Astrocyte (in vitro differentiated cells and primary cell): ENCODE results near the gene PCK1. TPM values are rescaled to one million over a fixed set of nuclear protein-coding genes. Genes with fewer than 3 reads are reported as not detected.
A peak's percentile ranks its signal among the peaks of the same experiment; 100 is the strongest.

ENCODE experiments used
- DNase-seq: peaks from one replicate; pipeline ENCODE4 v3.0.0-alpha.2; 2010; ENCODE audit warnings: low read depth
- FAIRE-seq: peaks from 2 replicates; lab custom pipeline; 2011; peaks lifted over from hg19 to GRCh38; lab: Jason Lieb, UNC
- H2AFZ ChIP-seq: 2 replicates; pipeline ENCODE4 v1.6.0; 2012; ENCODE audit warnings: low read depth, low read length, inconsistent platforms
- H3K27ac ChIP-seq: 2 replicates; pipeline ENCODE4 v1.5.1; 2011; ENCODE audit warnings: low read depth, low read length, inconsistent platforms
- H3K27me3 ChIP-seq: 2 replicates; pipeline ENCODE4 v1.6.0; 2011; ENCODE audit warnings: low read length, inconsistent platforms; ENCODE audit not compliant: insufficient read depth
- H3K36me3 ChIP-seq: 2 replicates; pipeline ENCODE4 v1.5.1; 2011; ENCODE audit warnings: low read length, inconsistent platforms; ENCODE audit not compliant: insufficient read depth
- H3K4me1 ChIP-seq: 2 replicates; pipeline ENCODE4 v1.5.1; 2011; ENCODE audit warnings: low read length, inconsistent platforms; ENCODE audit not compliant: insufficient read depth
- H3K4me2 ChIP-seq: 2 replicates; pipeline ENCODE4 v1.6.0; 2012; ENCODE audit warnings: low read length, inconsistent platforms
- H3K4me3 ChIP-seq: 2 replicates; pipeline ENCODE4 v1.5.1; 2011; ENCODE audit warnings: low read depth, mild to moderate bottlenecking, low read length, inconsistent platforms; ENCODE audit not compliant: insufficient read depth
- H3K79me2 ChIP-seq: 2 replicates; pipeline ENCODE4 v1.6.0; 2012; ENCODE audit warnings: mild to moderate bottlenecking, low read length, inconsistent platforms; ENCODE audit not compliant: insufficient read depth
- H3K9ac ChIP-seq: 2 replicates; pipeline ENCODE4 v1.6.0; 2012; ENCODE audit warnings: mild to moderate bottlenecking, low read length, inconsistent platforms
- H3K9me3 ChIP-seq: 2 replicates; pipeline ENCODE4 v1.5.1; 2012; ENCODE audit warnings: low read depth, mild to moderate bottlenecking, low read length, inconsistent platforms; ENCODE audit not compliant: insufficient read depth
- H4K20me1 ChIP-seq: 2 replicates; pipeline ENCODE4 v1.6.0; 2012; ENCODE audit warnings: low read length, inconsistent platforms; ENCODE audit not compliant: insufficient read depth
- H3K27ac Mint-ChIP-seq: one replicate; pipeline ENCODE4 v1.8.0; 2021; ENCODE audit warnings: mild to moderate bottlenecking, mixed read lengths; ENCODE audit not compliant: unreplicated experiment
- H3K27me3 Mint-ChIP-seq: one replicate; pipeline ENCODE4 v1.8.0; 2021; ENCODE audit warnings: low read depth, mixed read lengths; ENCODE audit not compliant: unreplicated experiment
- H3K36me3 Mint-ChIP-seq: one replicate; pipeline ENCODE4 v1.8.0; 2021; ENCODE audit warnings: low read depth, mixed read lengths; ENCODE audit not compliant: unreplicated experiment
- H3K4me1 Mint-ChIP-seq: one replicate; pipeline ENCODE4 v1.8.0; 2021; ENCODE audit warnings: low read depth, mixed read lengths; ENCODE audit not compliant: unreplicated experiment
- H3K4me3 Mint-ChIP-seq: one replicate; pipeline ENCODE4 v1.8.0; 2021; ENCODE audit warnings: mild to moderate bottlenecking, moderate library complexity, mixed read lengths; ENCODE audit not compliant: unreplicated experiment
- H3K9me3 Mint-ChIP-seq: one replicate; pipeline ENCODE4 v1.8.0; 2021; ENCODE audit warnings: mild to moderate bottlenecking, mixed read lengths; ENCODE audit not compliant: unreplicated experiment
- EZH2 ChIP-seq: IDR thresholded peaks from 2 replicates; pipeline ENCODE4 v1.6.1; 2012; ENCODE audit warnings: mild to moderate bottlenecking, low read length, inconsistent platforms; ENCODE audit not compliant: insufficient read depth
- total RNA-seq: library from RNA; stranded (reverse); gene quantifications from 2 replicates; pipeline ENCODE4 v1.2.1, GENCODE V29; 2021
- TF ChIP-seq, protein P1 (sequence below): IDR thresholded peaks from 2 replicates; pipeline ENCODE4 v1.5.1; 2011; ENCODE audit warnings: low read depth, mild to moderate bottlenecking, inconsistent platforms, low read length, moderate library complexity; ENCODE audit not compliant: insufficient read depth

PCK1 gene
- total RNA-seq, 1 donor from 2014 or later = not detected

DNA sequence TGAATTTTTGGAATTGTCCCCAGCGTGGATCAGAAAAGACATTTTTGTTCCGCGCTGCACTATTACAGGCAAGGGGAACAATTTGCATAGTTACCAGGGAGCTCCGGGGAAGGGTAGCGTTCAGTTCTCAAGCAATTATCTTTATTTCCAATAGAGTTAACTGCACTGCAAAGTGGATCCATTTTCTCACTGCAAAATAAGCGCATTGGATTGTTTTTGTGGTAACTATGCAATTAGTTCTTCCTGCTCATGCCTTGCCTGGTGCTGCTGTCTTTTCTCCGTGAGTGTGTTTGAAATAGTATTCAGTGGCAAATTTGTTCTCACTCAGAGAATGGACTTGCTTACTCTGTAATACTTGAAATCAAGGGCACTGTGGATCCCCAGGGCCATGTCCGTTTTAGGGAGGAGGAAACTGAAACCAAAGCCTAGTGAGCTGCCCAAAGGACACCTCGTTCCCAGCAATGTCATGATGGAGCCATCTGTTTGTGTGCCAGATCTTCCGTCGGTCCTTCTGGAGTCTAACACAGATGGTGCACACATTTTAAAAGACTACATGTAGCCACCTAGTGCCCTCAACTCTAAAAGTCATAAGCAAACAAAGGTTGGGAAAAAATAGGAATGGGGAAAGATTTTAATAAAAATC lies 7.4 kb upstream of the PCK1 start:
- no peak for TF ChIP-seq EZH2
- TF ChIP-seq, protein P1, sequence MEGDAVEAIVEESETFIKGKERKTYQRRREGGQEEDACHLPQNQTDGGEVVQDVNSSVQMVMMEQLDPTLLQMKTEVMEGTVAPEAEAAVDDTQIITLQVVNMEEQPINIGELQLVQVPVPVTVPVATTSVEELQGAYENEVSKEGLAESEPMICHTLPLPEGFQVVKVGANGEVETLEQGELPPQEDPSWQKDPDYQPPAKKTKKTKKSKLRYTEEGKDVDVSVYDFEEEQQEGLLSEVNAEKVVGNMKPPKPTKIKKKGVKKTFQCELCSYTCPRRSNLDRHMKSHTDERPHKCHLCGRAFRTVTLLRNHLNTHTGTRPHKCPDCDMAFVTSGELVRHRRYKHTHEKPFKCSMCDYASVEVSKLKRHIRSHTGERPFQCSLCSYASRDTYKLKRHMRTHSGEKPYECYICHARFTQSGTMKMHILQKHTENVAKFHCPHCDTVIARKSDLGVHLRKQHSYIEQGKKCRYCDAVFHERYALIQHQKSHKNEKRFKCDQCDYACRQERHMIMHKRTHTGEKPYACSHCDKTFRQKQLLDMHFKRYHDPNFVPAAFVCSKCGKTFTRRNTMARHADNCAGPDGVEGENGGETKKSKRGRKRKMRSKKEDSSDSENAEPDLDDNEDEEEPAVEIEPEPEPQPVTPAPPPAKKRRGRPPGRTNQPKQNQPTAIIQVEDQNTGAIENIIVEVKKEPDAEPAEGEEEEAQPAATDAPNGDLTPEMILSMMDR = no peak
- H3K9me3 ChIP-seq = no peaks in the 10 kb centered on the region
- H3K27me3 Mint-ChIP-seq = peaks cover 40% of the 10 kb centered on the region
- H3K27ac Mint-ChIP-seq = peak overlapping the region; percentile 6
- peaks cover 51% of the 10 kb centered on the region for H3K27me3 ChIP-seq
- H3K4me1 ChIP-seq = no peaks in the 10 kb centered on the region
- H3K4me1 Mint-ChIP-seq = peaks cover 6% of the 10 kb centered on the region
- H3K36me3 Mint-ChIP-seq = no peaks in the 10 kb centered on the region
- H3K36me3 ChIP-seq = no peaks in the 10 kb centered on the region
- H3K4me2 ChIP-seq = no peak overlapping the region
- peaks cover 6% of the 10 kb centered on the region for H3K9me3 Mint-ChIP-seq
- H3K79me2 ChIP-seq = no peaks in the 10 kb centered on the region
- no peak for DNase-seq
- no peak overlapping the region for H3K27ac ChIP-seq
- H4K20me1 ChIP-seq = no peaks in the 10 kb centered on the region
- no peak overlapping the region for H3K4me3 Mint-ChIP-seq
- no peak for FAIRE-seq
- H3K4me3 ChIP-seq = no peak overlapping the region
- no peak overlapping the region for H2AFZ ChIP-seq
- no peak overlapping the region for H3K9ac ChIP-seq

DNA sequence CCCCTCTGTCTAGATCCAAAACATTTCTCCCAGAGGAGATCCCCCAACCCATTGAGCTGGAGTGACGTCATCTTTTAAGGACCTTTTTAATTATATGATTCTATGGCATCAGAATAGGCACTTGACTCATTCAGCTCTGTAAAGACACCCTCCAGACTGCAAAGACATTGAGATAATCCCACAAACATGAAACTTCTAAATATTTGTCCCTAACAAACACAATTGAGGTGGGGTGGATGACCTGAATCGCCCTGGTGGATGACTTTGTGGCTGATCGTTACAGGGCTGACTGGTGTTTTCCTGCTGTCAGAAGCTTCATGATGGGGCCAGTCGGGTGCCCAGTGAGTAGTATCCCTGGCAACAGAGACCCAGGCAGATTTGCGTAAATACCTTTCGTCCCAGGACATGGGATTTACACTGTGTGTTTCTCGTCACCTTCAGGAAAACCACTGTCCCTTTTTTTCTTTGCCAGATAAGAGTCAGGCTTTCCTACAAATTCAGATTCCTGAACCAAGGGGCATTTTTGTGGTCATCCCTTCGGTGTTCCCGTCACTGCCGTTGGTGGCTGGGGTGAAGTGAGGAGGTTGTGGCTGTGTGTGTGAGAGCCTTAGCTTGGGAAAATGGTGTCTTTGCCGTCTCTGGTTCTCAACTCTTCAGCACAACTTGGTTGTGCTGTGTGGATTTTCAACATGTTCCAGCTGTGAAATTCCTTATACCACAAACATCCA lies 5.3 kb upstream of the PCK1 start:
- no peak overlapping the region for H2AFZ ChIP-seq
- H3K27ac Mint-ChIP-seq = peak overlapping the region; percentile 91

More for the DNA sequence above, 5.3 kb upstream of the PCK1 start:
- peak overlapping the region; percentile 25 for H3K4me3 Mint-ChIP-seq
- H3K36me3 Mint-ChIP-seq = no peaks in the 10 kb centered on the region
- H3K27ac ChIP-seq = no peak overlapping the region
- H3K9ac ChIP-seq = no peak overlapping the region
- TF ChIP-seq EZH2 = no peak
- TF ChIP-seq, protein P1 = no peak
- H3K36me3 ChIP-seq = no peaks in the 10 kb centered on the region
- no peaks in the 10 kb centered on the region for H3K79me2 ChIP-seq
- H3K4me1 ChIP-seq = no peaks in the 10 kb centered on the region
- no peaks in the 10 kb centered on the region for H3K9me3 ChIP-seq
- H3K4me3 ChIP-seq = no peak overlapping the region
- H3K4me2 ChIP-seq = no peak overlapping the region
- peaks cover 57% of the 10 kb centered on the region for H3K27me3 ChIP-seq
- peaks cover 53% of the 10 kb centered on the region for H3K27me3 Mint-ChIP-seq
- H3K4me1 Mint-ChIP-seq = peaks cover 6% of the 10 kb centered on the region
- no peaks in the 10 kb centered on the region for H4K20me1 ChIP-seq
- no peak for FAIRE-seq
- peaks cover 6% of the 10 kb centered on the region for H3K9me3 Mint-ChIP-seq
- no peak for DNase-seq
